Lower leg skin (tissue), 4 donors: ENCODE measurements around the gene PLCH1. TPM values are rescaled to one million over a fixed set of nuclear protein-coding genes. Genes with fewer than 3 reads are reported as not detected.

Source experiments
- DNase-seq, 2 donors: peaks; one replicate each; pipeline ENCODE4 v3.0.0-alpha.2; 2019; ENCODE audit warnings: low spot score in 2 of 2
- H3K4me3 ChIP-seq: fragments of 200-600 bp; sonication (generic); 2 replicates; pipeline ENCODE4 v1.5.1; 2017; ENCODE audit warnings: mild to moderate bottlenecking, low read depth; ENCODE audit not compliant: poor library complexity, severe bottlenecking
- CTCF ChIP-seq, 3 donors: fragments of 450-650 bp; IDR thresholded peaks; one replicate each; pipeline ENCODE4 v1.5.1; 2016; ENCODE audit warnings: antibody characterized with exemption in 3 of 3, mild to moderate bottlenecking in 3 of 3, moderate library complexity in 2 of 3
- POLR2A ChIP-seq, 2 donors: fragments of 450-650 bp; IDR thresholded peaks; one replicate each; pipeline ENCODE4 v1.6.1; 2016 to 2017; ENCODE audit warnings: antibody characterized with exemption in 2 of 2, mild to moderate bottlenecking in 1 of 2, moderate library complexity in 1 of 2
- WGBS, 2 donors: methylation state at CpG; one replicate each; pipeline ENCODE4 v1.1.5; 2018; 5-methylcytosine and 5-hydroxymethylcytosine counted together
- intact Hi-C: fragments of 100-400 bp; cut with DNase I; formaldehyde crosslinking; loops from one replicate; pipeline ENCODE4 v1.15.0; 2023; ENCODE audit warnings: low total_unique reads
- total RNA-seq, 4 donors: library from RNA; depleted of rRNA; stranded (reverse); fragments of >200 nt; gene quantifications; one replicate each; pipeline ENCODE4 v1.1.0, GENCODE V29; 2016

The PLCH1 gene
- total RNA-seq, 4 donors from 2014 or later, result 0.55 to 1.2 (median 0.79) TPM

GRCh38 chr3:155330370-155330769 lies 414.5 kb downstream of the PLCH1 start:
- intact Hi-C loops, result no loop called here
- no peak for DNase-seq
- no peak overlapping the region for H3K4me3 ChIP-seq
- TF ChIP-seq POLR2A (IDR thresholded peaks at IDR 0.05), result no peak
- no peak for TF ChIP-seq CTCF (IDR thresholded peaks at IDR 0.05)

DNA sequence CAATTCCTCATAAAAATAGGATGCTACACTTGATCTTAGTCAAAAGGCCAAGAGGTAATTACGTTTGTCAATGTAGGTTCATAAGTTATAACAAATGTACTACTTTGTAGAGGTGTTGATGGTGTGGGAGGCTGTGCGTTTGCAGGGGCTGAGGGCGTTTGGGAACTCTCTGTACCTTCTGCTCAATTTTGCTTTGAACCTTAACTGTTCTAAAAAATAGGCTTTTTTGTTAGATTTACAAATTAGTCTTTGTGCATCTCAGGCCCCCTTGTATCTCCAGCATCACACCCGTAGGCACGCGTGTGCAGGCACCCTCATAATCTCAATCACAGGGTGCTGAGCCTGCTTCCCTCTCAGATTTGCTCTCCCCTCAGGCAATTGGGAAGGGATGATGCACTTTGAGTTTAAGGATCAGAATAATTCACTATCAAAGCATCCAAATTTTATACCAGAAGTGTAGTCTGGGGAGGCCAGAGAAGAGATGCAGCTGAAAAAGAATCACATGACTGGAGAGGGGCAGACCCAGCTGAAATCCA lies 415.3 kb downstream of the PLCH1 start:
- no peak for DNase-seq
- no peak overlapping the region for H3K4me3 ChIP-seq
- intact Hi-C loops, result no loop called here
- WGBS, 2 donors, result 87 to 93% methylated on average over 6 of the region's 6 CpGs
- TF ChIP-seq CTCF (IDR thresholded peaks at IDR 0.05) (no peak), POLR2A (IDR thresholded peaks at IDR 0.05) (no peak)

DNA sequence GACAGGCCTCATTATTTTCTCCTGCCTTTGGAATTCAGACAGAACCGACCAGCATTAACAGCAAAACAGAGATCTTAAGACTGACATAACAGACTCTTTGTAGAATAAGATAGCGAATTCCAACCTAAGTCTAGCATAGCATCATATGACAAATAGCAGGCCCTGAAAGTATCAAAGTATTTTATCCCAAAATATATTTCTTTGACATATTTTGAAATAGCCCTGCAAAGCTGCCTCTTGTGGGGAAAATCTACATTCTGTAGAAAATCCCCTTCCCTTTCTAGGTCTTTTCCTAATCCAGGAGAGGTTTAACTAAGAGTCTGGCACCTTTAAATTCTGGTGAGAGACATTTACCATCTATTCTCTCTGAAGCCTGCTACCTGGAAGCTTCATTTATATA lies 417.0 kb downstream of the PLCH1 start:
- intact Hi-C loops, result no loop called here
- 81 to 93% methylated on average over 2 of the region's 2 CpGs for WGBS, 2 donors

GRCh38 chr3:155327430-155327829 lies 417.4 kb downstream of the PLCH1 start:
- no peak for DNase-seq
- WGBS, 2 donors, result 91 to 97% methylated on average over 1 of the region's 1 CpG
- no peak overlapping the region for H3K4me3 ChIP-seq
- intact Hi-C loops, result no loop called here
- no peak for TF ChIP-seq CTCF (IDR thresholded peaks at IDR 0.05)
- no peak for TF ChIP-seq POLR2A (IDR thresholded peaks at IDR 0.05)

More for the DNA sequence above, 417.0 kb downstream of the PLCH1 start:
- no peak for DNase-seq
- no peak for TF ChIP-seq CTCF (IDR thresholded peaks at IDR 0.05)
- no peak overlapping the region for H3K4me3 ChIP-seq

DNA sequence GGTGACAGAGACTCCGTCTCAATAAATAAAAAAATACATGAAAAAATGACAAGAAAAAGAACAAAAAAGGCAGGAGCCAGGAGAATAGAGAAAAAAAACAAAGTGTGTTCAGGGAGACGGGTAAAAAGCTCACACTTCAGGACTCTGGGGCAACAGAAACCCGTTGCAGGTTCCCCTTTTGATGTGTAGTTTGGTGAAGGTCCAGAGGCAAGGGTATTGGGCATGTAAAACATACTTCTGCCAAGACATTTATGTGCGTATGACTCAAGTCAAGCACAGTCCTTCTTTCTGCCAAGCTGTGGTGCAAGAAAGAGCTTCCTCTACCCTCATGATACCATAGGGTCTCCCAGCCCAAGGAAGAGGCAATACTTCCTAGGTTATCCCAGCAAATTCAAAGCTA lies 418.0 kb downstream of the PLCH1 start:
- 66 to 71% methylated on average over 4 of the region's 4 CpGs for WGBS, 2 donors
- TF ChIP-seq CTCF (IDR thresholded peaks at IDR 0.05), result no peak
- no peak for TF ChIP-seq POLR2A (IDR thresholded peaks at IDR 0.05)
- no peak for DNase-seq
- intact Hi-C loops, result no loop called here
- H3K4me3 ChIP-seq, result no peak overlapping the region

DNA sequence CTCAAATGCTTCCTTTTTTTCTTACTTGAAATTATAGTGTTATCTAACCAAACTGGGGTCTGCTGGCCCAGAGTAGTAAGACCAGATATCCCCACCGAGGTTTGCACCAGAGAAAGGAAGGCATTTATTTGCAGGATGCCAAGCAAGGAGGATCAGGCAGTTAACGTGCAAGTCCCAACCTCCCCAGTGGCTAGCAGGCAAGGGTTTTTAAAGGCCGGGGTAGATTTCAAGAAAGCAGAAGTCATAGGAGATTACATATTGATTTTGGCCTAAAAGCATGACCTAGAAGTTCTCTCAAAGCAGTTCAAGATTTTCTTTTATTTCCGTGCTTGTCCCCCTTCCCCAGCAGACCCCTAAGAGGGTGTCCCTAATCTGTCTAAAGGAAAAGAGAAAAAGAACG lies 418.6 kb downstream of the PLCH1 start:
- WGBS, 2 donors, result 83 to 85% methylated on average over 5 of the region's 5 CpGs
- intact Hi-C loops, result no loop called here
- no peak overlapping the region for H3K4me3 ChIP-seq
- DNase-seq, result no peak
- TF ChIP-seq POLR2A (IDR thresholded peaks at IDR 0.05) (no peak), CTCF (IDR thresholded peaks at IDR 0.05) (no peak)
